NCI-H1930 (cell line): ENCODE measurements around the gene AKT3.

Experiments used
- DNase-seq, 2 experiments: peaks; one replicate each; lab custom pipeline; 2025; lab: John Stamatoyannopoulos, UW

The AKT3 gene

DNA sequence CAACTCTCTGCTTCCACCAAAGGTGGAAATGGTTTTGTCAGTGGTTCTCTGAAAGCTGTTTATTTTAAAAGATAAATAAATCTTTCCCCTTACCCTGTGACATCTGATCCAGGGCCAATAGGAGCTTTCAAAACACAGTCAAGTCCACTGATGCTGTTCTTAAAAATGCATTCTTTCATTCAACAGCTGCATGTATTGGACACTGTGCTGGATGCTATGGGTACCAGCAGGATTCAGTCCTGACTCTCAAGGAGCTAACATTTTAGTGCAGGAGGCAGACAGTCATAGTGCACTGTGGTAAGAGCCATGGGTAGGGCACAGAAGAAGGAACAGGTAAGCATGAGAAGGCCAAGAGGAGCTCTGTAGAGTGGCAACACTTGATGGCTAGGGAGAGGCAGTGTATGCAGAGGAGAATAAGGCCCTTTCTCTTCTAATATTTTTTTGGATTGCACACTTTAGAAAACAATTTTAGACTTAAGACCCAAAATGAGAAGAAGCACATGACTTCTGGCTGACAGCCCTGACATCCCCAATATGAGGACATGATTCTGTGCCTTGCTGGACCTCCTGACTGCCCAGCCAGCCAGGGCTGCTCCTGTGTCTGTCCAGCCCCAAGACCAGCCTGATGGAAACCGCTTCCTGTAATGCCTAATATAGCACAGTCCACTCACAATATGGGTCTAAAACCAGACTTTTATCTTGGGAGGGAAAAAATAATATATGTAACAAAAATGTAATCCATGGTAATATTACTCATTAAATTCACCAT lies 386.9 kb downstream of the AKT3 start:
- DNase-seq, result no peak

DNA sequence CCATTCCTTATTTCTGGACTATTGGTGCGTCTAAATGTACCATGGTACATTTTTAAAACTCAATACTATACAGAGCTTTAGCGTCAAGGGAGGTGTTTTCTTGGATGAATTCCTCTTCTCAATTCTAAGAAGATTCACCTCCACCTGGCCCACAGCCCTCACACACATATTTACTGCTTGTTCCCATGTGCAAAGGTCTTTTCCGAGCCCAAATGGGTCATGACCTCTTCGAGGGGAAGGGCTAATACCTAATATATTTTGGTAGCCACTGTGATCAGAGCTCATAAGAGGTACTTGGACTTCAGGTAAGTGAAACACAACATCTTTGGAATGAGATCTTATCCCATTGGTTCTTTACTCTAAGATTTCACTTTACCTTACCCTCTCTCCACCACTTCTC lies 388.3 kb downstream of the AKT3 start:
- DNase-seq, result no peak

DNA sequence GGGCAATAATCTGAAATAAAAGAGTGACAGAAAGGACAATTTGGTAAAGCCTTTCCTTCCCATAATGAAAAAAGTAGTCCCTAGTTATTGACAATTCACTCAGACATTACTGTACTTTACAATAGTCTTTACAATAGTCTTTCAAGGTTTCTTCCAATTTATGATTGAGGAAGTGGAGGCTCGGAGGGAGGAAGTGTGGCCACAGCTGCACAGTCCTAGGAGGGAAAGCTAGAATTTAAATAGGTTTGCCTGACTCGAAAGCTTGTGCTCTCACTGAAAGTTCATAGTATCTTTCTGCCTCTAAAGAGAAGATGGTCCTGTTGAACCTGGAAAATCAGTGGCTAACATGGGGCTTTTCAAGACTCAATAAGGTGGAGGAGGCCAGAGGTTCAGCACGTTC lies 391.0 kb downstream of the AKT3 start:
- no peak for DNase-seq

DNA sequence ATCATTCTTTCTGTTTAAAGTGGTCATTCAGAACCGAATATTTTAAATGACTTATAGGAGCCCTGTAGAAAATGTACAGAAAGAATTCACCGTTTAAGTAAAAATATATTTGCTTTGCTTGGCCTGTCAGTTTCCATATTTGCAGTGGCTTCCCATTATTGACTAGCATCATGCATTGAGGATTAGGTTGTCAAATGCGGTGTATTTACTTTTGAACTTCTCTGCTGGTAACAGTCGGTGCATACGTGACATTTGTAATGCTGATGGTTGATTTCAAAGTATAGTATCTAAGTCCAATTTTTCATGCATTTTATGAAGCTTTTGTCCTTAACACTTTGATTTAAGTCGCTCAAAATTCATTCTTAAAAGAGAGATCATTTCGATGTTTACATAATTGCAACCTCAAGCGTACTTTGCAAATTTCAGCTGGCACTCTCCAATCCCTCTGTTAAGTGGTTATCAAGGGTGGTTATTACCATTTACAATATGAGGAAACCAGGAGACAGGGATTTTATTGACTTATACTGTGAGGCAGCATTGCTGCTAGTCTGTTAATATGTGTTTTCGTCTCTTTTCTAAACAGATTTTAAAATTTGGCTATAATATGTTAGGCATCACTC lies 392.6 kb downstream of the AKT3 start:
- DNase-seq, result no peak

DNA sequence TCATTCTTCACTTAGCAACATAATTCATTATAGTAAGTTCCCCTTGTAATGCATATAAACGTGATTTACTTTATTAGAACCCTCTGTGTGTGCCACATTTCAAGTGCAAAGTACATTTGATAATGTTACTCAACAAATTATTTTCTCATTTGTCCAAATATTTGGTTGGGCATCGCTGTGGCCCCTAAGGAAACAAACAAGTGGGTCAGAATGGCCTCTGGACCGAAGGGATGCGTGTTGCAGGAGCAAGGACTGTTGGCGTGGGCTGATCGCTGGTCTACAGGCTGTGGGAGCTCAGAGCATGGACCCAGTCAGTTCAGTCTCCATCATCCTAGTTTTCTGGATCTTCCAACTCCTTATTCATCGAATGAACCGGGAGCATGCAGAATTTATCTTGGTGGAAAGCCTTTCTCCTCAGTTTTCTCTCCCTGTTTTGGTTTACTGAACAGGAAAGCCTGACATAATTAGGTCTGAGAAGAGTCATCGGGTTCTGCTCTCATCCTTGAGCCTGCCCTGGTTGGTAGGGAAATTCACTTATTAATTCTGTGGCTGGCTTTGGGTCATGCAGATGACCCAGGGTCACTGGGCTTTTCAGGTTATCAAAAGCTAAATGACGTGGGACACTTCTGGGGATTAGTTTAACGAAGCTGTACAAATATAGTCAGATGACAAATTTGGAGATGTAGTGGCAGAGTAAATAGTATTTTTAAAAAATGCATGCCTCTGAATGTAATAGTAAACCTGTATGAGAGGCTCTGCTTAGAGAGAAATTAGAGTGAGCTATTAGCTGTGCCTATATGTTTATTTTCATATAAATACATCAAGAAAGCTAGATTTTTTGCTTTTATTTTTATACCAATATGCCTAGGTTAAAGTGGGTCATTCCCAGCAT lies 394.0 kb downstream of the AKT3 start:
- DNase-seq, result peak in 1 of 2 experiments; percentile 12

DNA sequence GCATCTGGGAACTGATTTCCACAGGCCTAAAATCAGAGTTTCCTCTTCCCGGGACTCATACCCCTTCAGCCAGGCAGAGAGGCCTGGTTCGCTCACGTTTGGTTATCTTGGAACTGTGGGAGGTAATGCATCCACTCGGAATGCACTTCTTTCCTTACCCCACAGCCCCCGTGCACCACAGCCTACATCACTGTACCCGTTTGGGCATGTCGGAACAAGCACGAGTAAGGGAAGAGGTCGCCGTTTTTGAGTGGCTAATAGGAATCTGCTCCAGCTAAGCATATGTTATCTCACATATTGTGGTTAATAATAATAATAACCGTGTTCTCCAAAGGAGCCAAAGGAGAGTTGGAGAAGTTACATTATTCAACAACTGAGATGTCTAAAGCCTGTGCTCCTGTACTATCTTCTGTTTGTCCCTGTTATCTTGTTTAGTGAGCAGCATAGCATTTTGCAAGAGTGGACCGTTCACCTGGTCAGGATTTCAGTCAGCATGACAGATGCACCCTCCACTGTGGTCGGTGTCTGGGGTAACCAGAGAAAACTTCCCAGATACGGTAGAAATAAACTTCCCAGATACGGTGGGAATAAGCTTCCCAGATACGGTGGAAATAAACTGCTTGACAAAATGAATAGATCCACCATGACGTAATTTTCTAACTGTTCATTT lies 395.6 kb downstream of the AKT3 start:
- no peak for DNase-seq

DNA sequence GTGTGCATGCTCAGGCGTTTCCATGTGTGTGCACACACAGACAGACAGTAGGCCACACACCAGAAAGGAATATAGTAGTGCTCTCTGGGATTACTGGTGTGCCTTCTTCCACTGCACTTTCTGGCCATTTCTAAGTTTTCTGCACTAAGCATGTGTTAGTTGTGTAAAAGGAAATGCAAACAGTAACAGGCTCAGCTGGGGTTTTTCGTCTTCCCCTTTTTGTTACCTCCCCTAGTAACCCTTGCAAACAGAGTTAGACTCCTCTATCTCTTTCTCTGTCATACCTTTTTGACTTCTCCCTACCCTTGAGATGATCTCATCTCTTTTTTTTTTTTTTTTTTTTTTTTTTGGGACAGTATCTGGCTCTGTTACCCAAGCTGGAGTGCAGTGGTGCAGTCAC lies 398.0 kb downstream of the AKT3 start:
- DNase-seq, result no peak

DNA sequence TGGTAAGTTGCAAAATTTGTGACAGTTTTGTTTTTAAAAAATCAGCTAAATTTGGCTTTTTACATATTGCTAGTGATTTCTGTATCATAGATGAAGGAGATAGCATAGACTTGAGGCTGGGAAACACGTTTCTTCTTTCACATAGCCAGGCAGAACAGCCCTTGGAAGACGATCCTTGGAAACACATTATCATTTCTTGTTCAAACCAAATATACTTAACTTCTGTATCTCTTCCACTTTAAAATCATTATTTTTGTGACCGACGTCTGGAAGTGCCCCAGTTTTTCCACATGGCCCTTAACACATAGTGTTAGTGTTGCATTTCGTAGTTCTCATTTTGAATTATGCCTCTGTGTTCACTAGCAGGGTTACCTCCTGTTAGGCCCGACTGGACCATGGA lies 400.7 kb downstream of the AKT3 start:
- no peak for DNase-seq

DNA sequence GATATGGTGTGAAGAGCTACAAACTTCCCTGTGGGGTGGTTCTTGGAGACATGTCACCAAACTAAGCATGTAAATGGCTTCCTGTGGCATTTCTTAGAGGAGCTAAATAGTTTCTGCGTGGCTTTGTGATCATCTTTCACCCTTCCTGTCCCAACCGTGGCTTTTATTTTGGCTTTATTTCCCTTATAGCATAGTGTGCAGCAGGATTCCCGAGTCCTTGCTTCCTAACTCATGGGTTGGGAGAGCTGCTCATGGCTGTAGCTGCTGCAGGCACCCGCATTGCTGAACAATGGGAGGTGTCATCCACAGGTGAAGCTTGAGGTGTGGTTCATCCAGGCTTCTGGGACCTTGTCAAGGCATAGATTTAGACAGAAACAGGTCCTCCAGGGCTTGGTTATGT lies 402.2 kb downstream of the AKT3 start:
- no peak for DNase-seq

DNA sequence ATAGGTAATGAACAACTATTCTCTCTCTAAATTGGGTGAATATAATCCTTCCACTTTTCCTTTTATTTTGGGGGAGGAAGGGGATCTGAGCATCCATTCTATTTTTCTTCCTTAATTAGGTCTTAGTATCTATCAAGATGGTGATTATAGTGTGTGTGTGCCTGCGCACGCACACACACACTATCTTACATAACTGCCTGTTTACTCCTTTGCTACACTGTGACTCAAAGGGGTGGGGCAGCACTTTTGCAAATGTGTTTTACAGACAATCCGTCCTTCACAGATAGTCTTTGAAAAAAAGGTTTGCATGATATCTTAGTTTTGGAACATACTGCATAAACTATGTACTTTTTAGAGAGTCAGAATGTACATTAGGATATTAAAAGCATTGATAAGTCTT lies 402.7 kb downstream of the AKT3 start:
- DNase-seq, result no peak

DNA sequence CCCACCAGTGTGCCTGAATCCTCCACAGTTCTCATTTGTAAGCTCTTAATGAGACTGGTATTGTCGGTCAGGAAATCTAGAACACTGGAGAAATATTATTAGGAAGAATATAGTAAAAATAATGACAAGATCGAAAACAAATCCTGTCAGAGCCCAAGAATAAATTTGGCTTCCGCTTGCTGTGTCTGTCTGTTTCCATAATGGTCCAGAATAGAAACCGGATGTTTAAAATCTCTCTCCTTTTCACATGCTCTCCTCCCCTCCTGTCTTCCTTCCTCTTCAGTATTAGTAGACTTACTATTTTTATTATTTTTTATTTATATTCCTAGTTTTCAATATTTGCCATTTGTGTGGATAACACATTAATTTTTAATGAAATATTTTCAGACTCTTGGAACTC lies 406.5 kb downstream of the AKT3 start:
- DNase-seq, result no peak

DNA sequence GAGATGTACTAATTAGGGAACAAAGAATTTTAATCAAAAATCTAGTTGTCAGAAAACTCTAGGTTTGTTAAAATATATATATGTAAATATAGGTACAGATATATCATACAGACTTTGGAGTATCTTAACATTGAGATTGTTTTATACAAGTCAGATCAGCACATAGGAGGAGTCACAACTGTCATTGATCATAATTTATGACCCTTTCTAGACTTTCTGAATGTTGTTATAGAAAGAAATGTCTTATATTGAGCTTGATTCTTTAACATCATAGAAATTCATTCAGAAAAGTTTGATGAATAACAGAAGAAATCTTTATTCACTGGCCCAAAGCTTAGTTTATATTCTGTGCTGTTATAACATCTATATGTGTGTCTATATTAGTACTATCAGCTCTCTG lies 408.4 kb downstream of the AKT3 start:
- no peak for DNase-seq

DNA sequence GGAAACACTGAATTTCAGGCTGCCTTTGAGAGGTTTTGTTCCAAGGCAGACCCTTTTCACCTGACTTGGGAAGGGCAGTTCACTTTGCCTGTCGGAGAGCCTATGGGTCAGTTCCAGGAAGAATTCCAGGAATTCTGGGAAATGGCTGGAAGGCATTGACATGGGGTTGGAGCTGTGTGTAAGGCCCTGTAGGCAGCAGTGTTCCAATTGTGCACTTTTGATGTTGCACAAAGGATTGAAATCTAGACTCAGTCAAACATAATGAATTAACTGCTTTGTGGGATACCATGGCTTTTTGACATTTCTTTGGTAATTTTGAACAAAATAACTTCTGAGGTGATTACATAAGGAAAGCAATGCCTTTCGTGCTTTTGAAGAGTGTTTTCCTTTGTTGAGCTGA lies 409.6 kb downstream of the AKT3 start:
- DNase-seq, result no peak

DNA sequence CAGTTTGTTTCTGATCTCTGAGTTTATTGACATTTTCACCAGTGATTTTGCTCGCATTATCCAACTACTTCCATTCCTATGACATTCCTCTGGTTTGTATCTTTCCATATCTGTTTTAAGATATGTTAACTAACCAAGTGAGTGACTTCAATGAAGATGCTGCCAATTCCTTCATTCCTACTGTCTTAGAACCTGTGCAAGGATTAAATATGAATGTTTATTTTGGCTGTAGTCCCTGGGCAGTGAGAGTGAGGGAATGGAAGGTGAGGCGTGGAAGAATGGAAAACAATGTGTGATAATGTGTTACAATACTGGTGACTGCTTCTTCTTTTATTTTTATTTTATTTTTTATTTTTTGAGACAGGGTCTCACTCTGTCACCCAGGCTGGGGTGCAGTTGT lies 411.2 kb downstream of the AKT3 start:
- no peak for DNase-seq
